ENCODE data around the gene PAPSS1. TPM values are rescaled to one million over a fixed set of nuclear protein-coding genes. Genes with fewer than 3 reads are reported as not detected.

The PAPSS1 gene
- total and polyA plus RNA-seq, 2 experiments from 2014 or later: 72.0 to 85.8 TPM

DNA sequence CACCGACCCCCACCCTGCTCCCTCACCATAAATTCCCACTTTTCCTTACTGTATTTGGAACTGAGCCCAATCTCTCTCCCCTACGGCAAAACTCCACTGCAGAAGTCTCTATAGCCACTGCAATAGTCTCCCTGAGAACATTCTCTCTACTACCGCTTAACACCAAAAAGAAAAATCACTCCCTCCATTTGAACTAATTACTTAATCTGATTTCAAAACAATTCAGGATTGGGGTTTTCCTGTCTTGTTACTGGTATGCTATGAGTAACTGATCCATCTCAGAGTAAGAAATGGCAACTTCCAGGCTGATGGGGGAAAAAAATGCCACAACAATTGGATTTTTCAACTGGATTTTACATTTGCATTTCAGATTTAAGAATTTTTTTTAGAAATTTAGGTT lies 5.8 kb downstream of the PAPSS1 start:
- Mint-ChIP-seq H3K9me3 (no peaks in the 10 kb centered on the region; the same call in 2 of the 3 replicates), H3K36me3 (ENCODE audit: low read depth) (peaks cover 10% of the 10 kb centered on the region; the same call in 2 of the 3 replicates), H3K27ac (peak overlapping the region; percentile 49; the same call in 1 of the 2 replicates), H3K4me3 (no peak overlapping the region), H3K27me3 (ENCODE audit: insufficient read depth, low read depth, poor library complexity) (peaks cover 1% of the 10 kb centered on the region), H3K4me1 (peaks cover 47% of the 10 kb centered on the region)
- Histone ChIP-seq H4K20me1 (replicated peaks; ENCODE audit: insufficient read depth) (peaks cover 10% of the 10 kb centered on the region; the same call in 1 of the 2 replicates), H2AFZ (no peak overlapping the region), H3K4me2 (peak overlapping the region; percentile 35), H3K27me3 (ENCODE audit: insufficient read depth) (no peaks in the 10 kb centered on the region), H3K79me2 (replicated peaks; ENCODE audit: insufficient read depth) (peaks cover 99% of the 10 kb centered on the region), H3K36me3 (ENCODE audit: insufficient read depth) (no peaks in the 10 kb centered on the region), H3K27ac (ENCODE audit: low read depth) (no peak overlapping the region; the same call in 1 of the 2 replicates), H3K9me2 (ENCODE audit: insufficient read depth) (no peaks in the 10 kb centered on the region), H3K4me1 (ENCODE audit: insufficient read depth) (peaks cover 42% of the 10 kb centered on the region), H3K4me3 (no peak overlapping the region), H3F3A (replicated peaks; ENCODE audit: low read depth) (peaks cover under 1% of the 10 kb centered on the region; the same call in 1 of the 2 replicates)
- TF ChIP-seq CREB1 (CRISPR knock-in tag; IDR thresholded peaks at IDR 0.05; ENCODE audit: low read depth) (no peak), ZNF114 (CRISPR knock-in tag; IDR thresholded peaks at IDR 0.05) (no peak), ZNF462 (CRISPR knock-in tag; IDR thresholded peaks at IDR 0.05) (no peak), POLR2AphosphoS5 (IDR thresholded peaks at IDR 0.05; ENCODE audit: low read depth) (no peak), EZH2 (IDR thresholded peaks at IDR 0.05; ENCODE audit: low read depth, unreplicated experiment) (no peak), NANOG (IDR thresholded peaks at IDR 0.05; ENCODE audit: borderline replicate concordance) (no peak), JUNB (IDR thresholded peaks at IDR 0.05; ENCODE audit: unreplicated experiment) (no peak)
- TF ChIP-seq, protein P1, sequence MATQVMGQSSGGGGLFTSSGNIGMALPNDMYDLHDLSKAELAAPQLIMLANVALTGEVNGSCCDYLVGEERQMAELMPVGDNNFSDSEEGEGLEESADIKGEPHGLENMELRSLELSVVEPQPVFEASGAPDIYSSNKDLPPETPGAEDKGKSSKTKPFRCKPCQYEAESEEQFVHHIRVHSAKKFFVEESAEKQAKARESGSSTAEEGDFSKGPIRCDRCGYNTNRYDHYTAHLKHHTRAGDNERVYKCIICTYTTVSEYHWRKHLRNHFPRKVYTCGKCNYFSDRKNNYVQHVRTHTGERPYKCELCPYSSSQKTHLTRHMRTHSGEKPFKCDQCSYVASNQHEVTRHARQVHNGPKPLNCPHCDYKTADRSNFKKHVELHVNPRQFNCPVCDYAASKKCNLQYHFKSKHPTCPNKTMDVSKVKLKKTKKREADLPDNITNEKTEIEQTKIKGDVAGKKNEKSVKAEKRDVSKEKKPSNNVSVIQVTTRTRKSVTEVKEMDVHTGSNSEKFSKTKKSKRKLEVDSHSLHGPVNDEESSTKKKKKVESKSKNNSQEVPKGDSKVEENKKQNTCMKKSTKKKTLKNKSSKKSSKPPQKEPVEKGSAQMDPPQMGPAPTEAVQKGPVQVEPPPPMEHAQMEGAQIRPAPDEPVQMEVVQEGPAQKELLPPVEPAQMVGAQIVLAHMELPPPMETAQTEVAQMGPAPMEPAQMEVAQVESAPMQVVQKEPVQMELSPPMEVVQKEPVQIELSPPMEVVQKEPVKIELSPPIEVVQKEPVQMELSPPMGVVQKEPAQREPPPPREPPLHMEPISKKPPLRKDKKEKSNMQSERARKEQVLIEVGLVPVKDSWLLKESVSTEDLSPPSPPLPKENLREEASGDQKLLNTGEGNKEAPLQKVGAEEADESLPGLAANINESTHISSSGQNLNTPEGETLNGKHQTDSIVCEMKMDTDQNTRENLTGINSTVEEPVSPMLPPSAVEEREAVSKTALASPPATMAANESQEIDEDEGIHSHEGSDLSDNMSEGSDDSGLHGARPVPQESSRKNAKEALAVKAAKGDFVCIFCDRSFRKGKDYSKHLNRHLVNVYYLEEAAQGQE (IDR thresholded peaks at IDR 0.05; ENCODE audit: unreplicated experiment): no peak
- TF ChIP-seq, protein P2, sequence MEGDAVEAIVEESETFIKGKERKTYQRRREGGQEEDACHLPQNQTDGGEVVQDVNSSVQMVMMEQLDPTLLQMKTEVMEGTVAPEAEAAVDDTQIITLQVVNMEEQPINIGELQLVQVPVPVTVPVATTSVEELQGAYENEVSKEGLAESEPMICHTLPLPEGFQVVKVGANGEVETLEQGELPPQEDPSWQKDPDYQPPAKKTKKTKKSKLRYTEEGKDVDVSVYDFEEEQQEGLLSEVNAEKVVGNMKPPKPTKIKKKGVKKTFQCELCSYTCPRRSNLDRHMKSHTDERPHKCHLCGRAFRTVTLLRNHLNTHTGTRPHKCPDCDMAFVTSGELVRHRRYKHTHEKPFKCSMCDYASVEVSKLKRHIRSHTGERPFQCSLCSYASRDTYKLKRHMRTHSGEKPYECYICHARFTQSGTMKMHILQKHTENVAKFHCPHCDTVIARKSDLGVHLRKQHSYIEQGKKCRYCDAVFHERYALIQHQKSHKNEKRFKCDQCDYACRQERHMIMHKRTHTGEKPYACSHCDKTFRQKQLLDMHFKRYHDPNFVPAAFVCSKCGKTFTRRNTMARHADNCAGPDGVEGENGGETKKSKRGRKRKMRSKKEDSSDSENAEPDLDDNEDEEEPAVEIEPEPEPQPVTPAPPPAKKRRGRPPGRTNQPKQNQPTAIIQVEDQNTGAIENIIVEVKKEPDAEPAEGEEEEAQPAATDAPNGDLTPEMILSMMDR (conservative IDR thresholded peaks at IDR 0.05; ENCODE audit: low read depth in 2 of 2): no peak
- ATAC-seq: no peak
- no peak for DNase-seq (ENCODE audit: low spot score)
